ENCODE data around the gene AMOTL1.

- no peak for TF ChIP-seq EZH2 (IDR thresholded peaks at IDR 0.05)
- TF ChIP-seq, protein P1, sequence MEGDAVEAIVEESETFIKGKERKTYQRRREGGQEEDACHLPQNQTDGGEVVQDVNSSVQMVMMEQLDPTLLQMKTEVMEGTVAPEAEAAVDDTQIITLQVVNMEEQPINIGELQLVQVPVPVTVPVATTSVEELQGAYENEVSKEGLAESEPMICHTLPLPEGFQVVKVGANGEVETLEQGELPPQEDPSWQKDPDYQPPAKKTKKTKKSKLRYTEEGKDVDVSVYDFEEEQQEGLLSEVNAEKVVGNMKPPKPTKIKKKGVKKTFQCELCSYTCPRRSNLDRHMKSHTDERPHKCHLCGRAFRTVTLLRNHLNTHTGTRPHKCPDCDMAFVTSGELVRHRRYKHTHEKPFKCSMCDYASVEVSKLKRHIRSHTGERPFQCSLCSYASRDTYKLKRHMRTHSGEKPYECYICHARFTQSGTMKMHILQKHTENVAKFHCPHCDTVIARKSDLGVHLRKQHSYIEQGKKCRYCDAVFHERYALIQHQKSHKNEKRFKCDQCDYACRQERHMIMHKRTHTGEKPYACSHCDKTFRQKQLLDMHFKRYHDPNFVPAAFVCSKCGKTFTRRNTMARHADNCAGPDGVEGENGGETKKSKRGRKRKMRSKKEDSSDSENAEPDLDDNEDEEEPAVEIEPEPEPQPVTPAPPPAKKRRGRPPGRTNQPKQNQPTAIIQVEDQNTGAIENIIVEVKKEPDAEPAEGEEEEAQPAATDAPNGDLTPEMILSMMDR (IDR thresholded peaks at IDR 0.05) = no peak
Measured at GRCh38 chr11:94787801-94788200, 19.6 kb downstream of the AMOTL1 start.
